Type B pancreatic cell (in vitro differentiated cells): ENCODE data around the gene ROR1. TPM values are rescaled to one million over a fixed set of nuclear protein-coding genes. Genes with fewer than 3 reads are reported as not detected.

Source experiments
- DNase-seq: peaks from one replicate; pipeline ENCODE4 v3.0.0; 2021; ENCODE audit warnings: mixed read lengths; ENCODE audit not compliant: unreplicated experiment; ENCODE audit errors: extremely low spot score
- H3K27ac Mint-ChIP-seq: 2 replicates; pipeline ENCODE4 v1.8.0; 2021; ENCODE audit warnings: mild to moderate bottlenecking, mixed read lengths
- H3K27me3 Mint-ChIP-seq: 2 replicates; pipeline ENCODE4 v1.8.0; 2021; ENCODE audit warnings: mixed read lengths
- H3K36me3 Mint-ChIP-seq: 2 replicates; pipeline ENCODE4 v1.8.0; 2021; ENCODE audit warnings: mixed read lengths
- H3K4me1 Mint-ChIP-seq: one replicate; pipeline ENCODE4 v1.8.0; 2021; ENCODE audit warnings: mixed read lengths; ENCODE audit not compliant: unreplicated experiment
- H3K4me3 Mint-ChIP-seq: 2 replicates; pipeline ENCODE4 v1.8.0; 2021; ENCODE audit warnings: mild to moderate bottlenecking, mixed read lengths
- H3K9me3 Mint-ChIP-seq: 2 replicates; pipeline ENCODE4 v1.8.0; 2021; ENCODE audit warnings: mixed read lengths
- CTCF ChIP-seq: fragments of 200-600 bp; sonication (generic); conservative IDR thresholded peaks from 2 replicates; pipeline ENCODE4 v1.5.0; 2021; ENCODE audit warnings: antibody characterized with exemption, mild to moderate bottlenecking
- total RNA-seq: library from RNA; stranded (reverse); gene quantifications from 2 replicates; pipeline ENCODE4 v1.2.1, GENCODE V29; 2021; ENCODE audit warnings: low replicate concordance

Gene ROR1
- total RNA-seq, 1 donor from 2014 or later, result 32.0 TPM

- peaks cover 3% of the 10 kb centered on the region for H3K27me3 Mint-ChIP-seq
- no peaks in the 10 kb centered on the region for H3K36me3 Mint-ChIP-seq
- no peak within 1 kb of the TSS for H3K27ac Mint-ChIP-seq
- peaks cover 3% of the 10 kb centered on the region for H3K4me1 Mint-ChIP-seq
- TF ChIP-seq CTCF, result no peak
- DNase-seq, result no peak
- H3K4me3 Mint-ChIP-seq, result no peak within 1 kb of the TSS
- H3K9me3 Mint-ChIP-seq, result no peaks in the 10 kb centered on the region
Measured at GRCh38 chr1:64203420-64203819, 429.6 kb downstream of the ROR1 start, which contains the start of gene UBE2U. UBE2U (plus strand) TSS chr1:64203623; CDS start chr1:64204051, 428 bp downstream.

- H3K4me1 Mint-ChIP-seq, result no peaks in the 10 kb centered on the region
- no peak overlapping the region for H3K4me3 Mint-ChIP-seq
- no peaks in the 10 kb centered on the region for H3K36me3 Mint-ChIP-seq
- H3K27me3 Mint-ChIP-seq, result no peaks in the 10 kb centered on the region
- H3K9me3 Mint-ChIP-seq, result no peaks in the 10 kb centered on the region
- no peak overlapping the region for H3K27ac Mint-ChIP-seq
- DNase-seq, result no peak
- TF ChIP-seq CTCF, result no peak
Measured at GRCh38 chr1:64209221-64209620, 435.4 kb downstream of the ROR1 start.

- DNase-seq, result no peak
- H3K36me3 Mint-ChIP-seq, result no peaks in the 10 kb centered on the region
- no peaks in the 10 kb centered on the region for H3K4me1 Mint-ChIP-seq
- H3K27me3 Mint-ChIP-seq, result no peaks in the 10 kb centered on the region
- no peak overlapping the region for H3K27ac Mint-ChIP-seq
- no peak for TF ChIP-seq CTCF
- H3K4me3 Mint-ChIP-seq, result no peak overlapping the region
- H3K9me3 Mint-ChIP-seq, result no peaks in the 10 kb centered on the region
Measured at GRCh38 chr1:64212031-64212430, 438.2 kb downstream of the ROR1 start.

- DNase-seq, result no peak
- no peaks in the 10 kb centered on the region for H3K4me1 Mint-ChIP-seq
- no peak overlapping the region for H3K4me3 Mint-ChIP-seq
- H3K9me3 Mint-ChIP-seq, result no peaks in the 10 kb centered on the region
- no peaks in the 10 kb centered on the region for H3K36me3 Mint-ChIP-seq
- no peak overlapping the region for H3K27ac Mint-ChIP-seq
- no peak for TF ChIP-seq CTCF
- no peaks in the 10 kb centered on the region for H3K27me3 Mint-ChIP-seq
Measured at GRCh38 chr1:64215576-64215975, 441.8 kb downstream of the ROR1 start.

- peaks cover 3% of the 10 kb centered on the region for H3K27me3 Mint-ChIP-seq
- H3K4me3 Mint-ChIP-seq, result no peak overlapping the region
- no peak for TF ChIP-seq CTCF
- no peak for DNase-seq
- no peaks in the 10 kb centered on the region for H3K36me3 Mint-ChIP-seq
- no peaks in the 10 kb centered on the region for H3K9me3 Mint-ChIP-seq
- H3K27ac Mint-ChIP-seq, result no peak overlapping the region
- no peaks in the 10 kb centered on the region for H3K4me1 Mint-ChIP-seq
Measured at GRCh38 chr1:64220241-64220640, 446.4 kb downstream of the ROR1 start.
